PC-3 (cell line): Measurements from ENCODE around the gene PDE11A. TPM values are rescaled to one million over a fixed set of nuclear protein-coding genes. Genes with fewer than 3 reads are reported as not detected.

Source experiments
- ATAC-seq: fragments of 200-7000 bp; cut with Tn5 transposase; 2 replicates; pipeline ENCODE4 v1.9.1; 2020; ENCODE audit warnings: mild to moderate bottlenecking, moderate library complexity
- BruUV-seq: library from RNA; stranded (reverse); fragments of 400-500 nt; replicated peaks from 2 replicates; lab custom pipeline; 2021; lab: Mats Ljungman, UMichigan
- CTCF ChIA-PET: fragments of 300-600 bp; sonication (Branson Sonifier 250); formaldehyde crosslinking; loops from one replicate; lab custom pipeline; 2022; ENCODE audit warnings: antibody characterized with exemption; lab: Charles Lee
- POLR2A ChIA-PET: fragments of 300-600 bp; sonication (Branson Sonifier 250); formaldehyde crosslinking; loops from one replicate; lab custom pipeline; 2022; ENCODE audit warnings: antibody characterized with exemption; ENCODE audit not compliant: unreplicated experiment; lab: Charles Lee
- DNase-seq: peaks from one replicate; pipeline ENCODE4 v3.0.0-alpha.2; 2015
- H2AFZ ChIP-seq: fragments of 300-600 bp; sonication (generic); 2 replicates; pipeline ENCODE4 v1.6.0; 2016; ENCODE audit warnings: antibody characterized with exemption, low read length
- H3F3A ChIP-seq: fragments of 300-600 bp; sonication (generic); one replicate; pipeline ENCODE4 v1.6.0; 2017; ENCODE audit warnings: antibody characterized with exemption, low read length, control low read depth, mild to moderate bottlenecking; ENCODE audit not compliant: unreplicated experiment
- H3K27ac ChIP-seq: fragments of 300-600 bp; sonication (generic); 2 replicates; pipeline ENCODE4 v1.5.1; 2016; ENCODE audit warnings: mild to moderate bottlenecking, low read length
- H3K27me3 ChIP-seq: fragments of 300-600 bp; sonication (generic); 2 replicates; pipeline ENCODE4 v1.6.1; 2016; ENCODE audit warnings: low read length, mixed read lengths
- H3K36me3 ChIP-seq: fragments of 300-600 bp; sonication (generic); 2 replicates; pipeline ENCODE4 v1.6.1; 2016; ENCODE audit warnings: low read depth, mixed run types, low read length, mixed read lengths
- H3K4me1 ChIP-seq: fragments of 300-600 bp; sonication (generic); 2 replicates; pipeline ENCODE4 v1.5.1; 2016; ENCODE audit warnings: low read length; ENCODE audit not compliant: insufficient read depth
- H3K4me2 ChIP-seq: fragments of 300-600 bp; sonication (generic); 2 replicates; pipeline ENCODE4 v1.6.0; 2016; ENCODE audit warnings: low read length
- H3K4me3 ChIP-seq: fragments of 300-600 bp; sonication (generic); 2 replicates; pipeline ENCODE4 v1.5.1; 2016; ENCODE audit warnings: mild to moderate bottlenecking, low read length, mixed read lengths
- H3K79me2 ChIP-seq: fragments of 300-600 bp; sonication (generic); 2 replicates; pipeline ENCODE4 v1.6.1; 2017; ENCODE audit warnings: low read length, mixed read lengths
- H3K9ac ChIP-seq: fragments of 300-600 bp; sonication (generic); 2 replicates; pipeline ENCODE4 v1.6.0; 2016; ENCODE audit warnings: mild to moderate bottlenecking, low read length
- H3K9me2 ChIP-seq: fragments of 300-600 bp; sonication (generic); replicated peaks from 2 replicates; pipeline ENCODE4 v1.6.1; 2016; ENCODE audit warnings: mixed run types, low read length, mixed read lengths
- H3K9me3 ChIP-seq: fragments of 300-600 bp; sonication (generic); 2 replicates; pipeline ENCODE4 v1.6.1; 2016; ENCODE audit warnings: low read length, mixed read lengths
- H4K20me1 ChIP-seq: fragments of 300-600 bp; sonication (generic); 2 replicates; pipeline ENCODE4 v1.6.1; 2016; ENCODE audit warnings: low read length, mixed read lengths
- CTCF ChIP-seq: fragments of 300-600 bp; sonication (generic); conservative IDR thresholded peaks from 2 replicates; pipeline ENCODE4 v1.5.1; 2017; ENCODE audit warnings: antibody characterized with exemption, low read depth, mild to moderate bottlenecking, low read length
- EZH2 ChIP-seq: fragments of 300-600 bp; sonication (generic); IDR thresholded peaks from one replicate; pipeline ENCODE4 v1.6.1; 2017; ENCODE audit warnings: antibody characterized with exemption, mild to moderate bottlenecking, low read length; ENCODE audit not compliant: unreplicated experiment
- EZH2phosphoT487 ChIP-seq: fragments of 300-600 bp; sonication (generic); IDR thresholded peaks from 2 replicates; pipeline ENCODE4 v1.6.1; 2018; ENCODE audit warnings: mild to moderate bottlenecking, antibody characterized with exemption, low read length, borderline replicate concordance
- intact Hi-C: fragments of 100-400 bp; cut with micrococcal nuclease; formaldehyde crosslinking; loops from 2 replicates; pipeline ENCODE4 v1.9.0; 2023
- total RNA-seq: library from RNA; depleted of rRNA; stranded (reverse); fragments of >200 nt; gene quantifications from 2 replicates; pipeline ENCODE4 v1.2.3, GENCODE V29; 2014

The PDE11A gene
- total RNA-seq, 1 experiment from 2014 or later, result 0.15 TPM

- no peak overlapping the region for H3K4me3 ChIP-seq
- H3K9me2 ChIP-seq, result no peaks in the 10 kb centered on the region
- no peaks in the 10 kb centered on the region for H3F3A ChIP-seq
- CTCF ChIA-PET, result no interaction called here
- H3K9ac ChIP-seq, result no peak overlapping the region
- no peak for ATAC-seq
- intact Hi-C loops, result no loop called here
- TF ChIP-seq EZH2, result no peak
- no peak for TF ChIP-seq EZH2phosphoT487
- no peak for TF ChIP-seq CTCF
- no peaks in the 10 kb centered on the region for H3K79me2 ChIP-seq
- DNase-seq, result no peak
- H3K36me3 ChIP-seq, result no peaks in the 10 kb centered on the region
- H2AFZ ChIP-seq, result no peak overlapping the region
- H3K27ac ChIP-seq, result no peak overlapping the region
- no peaks in the 10 kb centered on the region for H4K20me1 ChIP-seq
- no peaks in the 10 kb centered on the region for H3K4me1 ChIP-seq
- no peaks in the 10 kb centered on the region for H3K9me3 ChIP-seq
- POLR2A ChIA-PET, result no interaction called here
- BruUV-seq, result no TSS peak
- peaks cover 7% of the 10 kb centered on the region; the same call in 1 of the 2 replicates for H3K27me3 ChIP-seq
- H3K4me2 ChIP-seq, result no peak overlapping the region
Measured at GRCh38 chr2:177914247-177914646, 158.3 kb downstream of the PDE11A start.

GRCh38 chr2:177909962-177910361 is 162.6 kb downstream of the PDE11A start:
- Histone ChIP-seq H3K4me2 (no peak overlapping the region), H3K36me3 (no peaks in the 10 kb centered on the region), H4K20me1 (no peaks in the 10 kb centered on the region), H3K27me3 (no peaks in the 10 kb centered on the region), H3K4me3 (no peak overlapping the region), H3K9ac (no peak overlapping the region), H3K79me2 (no peaks in the 10 kb centered on the region), H3F3A (no peaks in the 10 kb centered on the region), H3K9me2 (no peaks in the 10 kb centered on the region), H3K27ac (no peak overlapping the region), H3K4me1 (no peaks in the 10 kb centered on the region), H3K9me3 (no peaks in the 10 kb centered on the region), H2AFZ (no peak overlapping the region)
- ATAC-seq, result peak; percentile 53; the same call in 1 of the 2 replicates
- peak; percentile 64 for DNase-seq
- BruUV-seq, result no TSS peak
- TF ChIP-seq CTCF, result no peak
- TF ChIP-seq EZH2phosphoT487, result no peak
- no peak for TF ChIP-seq EZH2
- intact Hi-C loops, result loop anchor here (10.0 kb wide), 1 partner anchor 505 kb away; no protein-coding TSS in a partner anchor
- ChIA-PET POLR2A (no interaction called here), CTCF (no interaction called here)

- Histone ChIP-seq H2AFZ (no peak overlapping the region), H3K27ac (no peak overlapping the region), H3K9me3 (no peaks in the 10 kb centered on the region), H4K20me1 (no peaks in the 10 kb centered on the region), H3K79me2 (no peaks in the 10 kb centered on the region), H3K4me2 (no peak overlapping the region), H3F3A (no peaks in the 10 kb centered on the region), H3K27me3 (no peaks in the 10 kb centered on the region), H3K36me3 (no peaks in the 10 kb centered on the region), H3K9ac (no peak overlapping the region), H3K4me1 (no peaks in the 10 kb centered on the region), H3K9me2 (no peaks in the 10 kb centered on the region), H3K4me3 (no peak overlapping the region)
- intact Hi-C loops, result loop anchor here (10.0 kb wide), 1 partner anchor 506 kb away; no protein-coding TSS in a partner anchor
- CTCF ChIA-PET, result no interaction called here
- ATAC-seq (no peak), DNase-seq (no peak)
- POLR2A ChIA-PET, result interaction anchor here (0.5 kb wide), 1 partner anchor 758 kb away, joined by 4 read pairs; no protein-coding TSS in a partner anchor
- BruUV-seq, result no TSS peak
- TF ChIP-seq EZH2, result no peak
- no peak for TF ChIP-seq CTCF
- TF ChIP-seq EZH2phosphoT487, result no peak
Measured at GRCh38 chr2:177908824-177909223, 163.8 kb downstream of the PDE11A start.
